Heart left ventricle (tissue), 16 donors: ENCODE results near the gene ARMH2. TPM values are rescaled to one million over a fixed set of nuclear protein-coding genes. Genes with fewer than 3 reads are reported as not detected.

Source experiments
- ATAC-seq, 4 donors: fragments of 200-7000 bp; cut with Tn5 transposase; one replicate each; pipeline ENCODE4 v1.9.1; 2020 to 2022; ENCODE audit warnings: moderate library complexity in 4 of 4, mild to moderate bottlenecking in 3 of 4, moderate number of reproducible peaks in 1 of 4
- DNase-seq, 5 donors: peaks; one replicate each; pipeline ENCODE4 v3.0.0-alpha.2; 2020
- H3K27ac ChIP-seq, 12 donors: fragments of 200-600 bp; sonication (generic) in 4 of 12; one replicate each; pipeline versions ENCODE4 v1.5.0 to v1.8.0; 2016 to 2022; ENCODE audit warnings: mild to moderate bottlenecking in 2 of 12
- H3K27me3 ChIP-seq, 9 donors: fragments of 200-600 bp; sonication (generic) in 2 of 9; one replicate each; pipeline versions ENCODE4 v1.5.1 to v1.8.0; 2016 to 2022; ENCODE audit warnings: mild to moderate bottlenecking in 3 of 9
- H3K36me3 ChIP-seq, 9 donors: fragments of 200-600 bp; sonication (generic) in 2 of 9; one replicate each; pipeline versions ENCODE4 v1.5.0 to v1.8.0; 2018 to 2022; ENCODE audit warnings: mild to moderate bottlenecking in 2 of 9
- H3K4me1 ChIP-seq, 12 donors: fragments of 200-600 bp; sonication (generic) in 4 of 12; one replicate each; pipeline versions ENCODE4 v1.5.0 to v1.8.0; 2016 to 2022; ENCODE audit warnings: mild to moderate bottlenecking in 3 of 12
- H3K4me3 ChIP-seq, 12 donors: fragments of 200-600 bp; sonication (generic) in 4 of 12; one replicate each; pipeline versions ENCODE4 v1.5.0 to v1.8.0; 2017 to 2022; ENCODE audit warnings: mild to moderate bottlenecking in 9 of 12, moderate library complexity in 4 of 12
- H3K9me3 ChIP-seq, 12 donors: fragments of 200-600 bp; sonication (generic) in 4 of 12; one replicate each; pipeline versions ENCODE4 v1.5.0 to v1.8.0; 2016 to 2022; ENCODE audit warnings: mild to moderate bottlenecking in 1 of 12
- CTCF ChIP-seq, 12 donors: fragments of 200-600 bp; sonication (generic) in 4 of 12; IDR thresholded peaks; one replicate each; pipeline versions ENCODE4 v1.5.0 to v1.8.0; 2018 to 2022; ENCODE audit warnings: antibody characterized with exemption in 12 of 12, mild to moderate bottlenecking in 5 of 12
- POLR2A ChIP-seq, 2 donors: fragments of 450-650 bp; IDR thresholded peaks; one replicate each; pipeline ENCODE4 v1.6.1; 2017; ENCODE audit warnings: antibody characterized with exemption in 2 of 2, mild to moderate bottlenecking in 2 of 2, moderate library complexity in 2 of 2
- WGBS, 4 donors: extraction: QIAGEN DNeasy Blood & Tissue Kit in 2 of 4; methylation state at CpG; one replicate each; pipeline versions ENCODE4 v1.1.5 to v1.1.7; 2013 to 2018; 5-methylcytosine and 5-hydroxymethylcytosine counted together
- intact Hi-C, 10 donors: fragments of 100-400 bp; cut with DNase I; formaldehyde crosslinking; loops; one replicate each; pipeline versions ENCODE4 v1.11.1 to v1.14.2; 2022
- polyA plus RNA-seq, 2 donors: library from polyadenylated mRNA; stranded (reverse); fragments of 200-250 nt; gene quantifications; one replicate each; pipeline ENCODE4 v1.2.3, GENCODE V29; 2013
- total RNA-seq, 9 donors: library from RNA; depleted of rRNA in 2 of 9; stranded (reverse); fragments of >200 nt in 2 of 9; fragmentation: NEBNext Ultra II Directional in 3 of 9; extraction: Animal tissue kit (Norgen Biotek cat#: 25700) in 3 of 9; gene quantifications; one replicate each; pipeline versions ENCODE4 v1.1.0 to v1.2.4, GENCODE V29; 2016 to 2023
- donor health status: ischemic (EF 13 %, LVEDD 7.1; RV severe dilation, severe dysfunction).
- donor health status: healthy with polysubstance abuse.
- donor health status: DM: no; HTN: yes; CAD: no.
- donor health status: DM: no; HTN: no; CAD: no.
- donor health status: ischemic (EF 25% LVEDD 6.9; RV normal size, moderate dysfunction).
- donor health status: ischemic (EF 25% LVEDD 5.7; RV mildly dilated, moderate dysfunction).
- donor health status: healthy.
- donor health status: DM: yes; HTN: yes; CAD: no.
- donor health status: ischemic (EF 35%, LVEDD 5.7; RV mildly dilated, moderate dysfunction).
- donor health status: nonischemic (EF 11% LVEDD 7.7; RV severe dilation, severe dysfunction).
- donor health status: DM: yes; HTN: yes; CAD: no.
- donor health status: PGD.
- donor health status: ischemic (EF 29% LVEDD 5.4; RV normal size, mild dysfunction).
- donor health status: nonischemic (EF 23%, LVEDD 6.1; RV moderate dilation, normal function).

The ARMH2 gene
- total and polyA plus RNA-seq, 11 donors, result not detected

GRCh38 chr6:24822696-24823095 lies 24.0 kb upstream of the ARMH2 start:
- Histone ChIP-seq H3K27ac (no peak overlapping the region), H3K36me3 (peaks cover 0 to 70% (median 13%) of the 10 kb centered on the region in 9 donors), H3K4me3 (no peak overlapping the region), H3K4me1 (no peaks in the 10 kb centered on the region), H3K9me3 (no peaks in the 10 kb centered on the region), H3K27me3 (no peaks in the 10 kb centered on the region)
- TF ChIP-seq CTCF (IDR thresholded peaks at IDR 0.05) (no peak), POLR2A (IDR thresholded peaks at IDR 0.05) (no peak)
- no peak for DNase-seq
- intact Hi-C loops, result no loop called here
- ATAC-seq, result no peak
- WGBS, 4 donors, result 97 to 100% (median 98%) methylated on average over 6 of the region's 6 CpGs

GRCh38 chr6:24821860-24822444 lies 23.2 kb upstream of the ARMH2 start:
- Histone ChIP-seq H3K4me3 (no peak overlapping the region), H3K9me3 (no peaks in the 10 kb centered on the region), H3K4me1 (no peaks in the 10 kb centered on the region), H3K27ac (no peak overlapping the region), H3K27me3 (no peaks in the 10 kb centered on the region), H3K36me3 (peaks cover 0 to 63% (median 8%) of the 10 kb centered on the region in 9 donors)
- DNase-seq (no peak), ATAC-seq (no peak)
- intact Hi-C loops, result no loop called here
- 93 to 97% (median 95%) methylated on average over 3 of the region's 3 CpGs for WGBS, 4 donors
- TF ChIP-seq POLR2A (IDR thresholded peaks at IDR 0.05) (no peak), CTCF (IDR thresholded peaks at IDR 0.05) (no peak)

- Histone ChIP-seq H3K27ac (no peak overlapping the region), H3K27me3 (no peaks in the 10 kb centered on the region), H3K9me3 (no peaks in the 10 kb centered on the region), H3K4me1 (no peaks in the 10 kb centered on the region), H3K36me3 (peaks cover 0 to 29% (median 3%) of the 10 kb centered on the region in 9 donors), H3K4me3 (no peak overlapping the region)
- intact Hi-C loops, result no loop called here
- ATAC-seq, result no peak
- WGBS, 4 donors, result 93 to 99% (median 95%) methylated on average over 2 of the region's 2 CpGs
- DNase-seq, result no peak
- no peak for TF ChIP-seq POLR2A (IDR thresholded peaks at IDR 0.05)
- no peak for TF ChIP-seq CTCF (IDR thresholded peaks at IDR 0.05)
Observed at GRCh38 chr6:24818346-24818745, 19.6 kb upstream of the ARMH2 start.

- H3K4me1 ChIP-seq, result no peaks in the 10 kb centered on the region
- no peak overlapping the region for H3K27ac ChIP-seq
- intact Hi-C loops, result no loop called here
- TF ChIP-seq CTCF (IDR thresholded peaks at IDR 0.05) (no peak), POLR2A (IDR thresholded peaks at IDR 0.05) (no peak)
- DNase-seq (no peak), ATAC-seq (no peak)
- peaks cover 0 to 58% (median 12%) of the 10 kb centered on the region in 9 donors for H3K36me3 ChIP-seq
- 87 to 97% (median 90%) methylated on average over 3 of the region's 3 CpGs for WGBS, 4 donors
- no peaks in the 10 kb centered on the region for H3K9me3 ChIP-seq
- no peak overlapping the region for H3K4me3 ChIP-seq
- no peaks in the 10 kb centered on the region for H3K27me3 ChIP-seq
Observed at GRCh38 chr6:24809728-24810127, 11.0 kb upstream of the ARMH2 start.
